Trophoblast cell (in vitro differentiated cells and primary cell): ENCODE data around the gene CILP2.

Experiments
- DNase-seq, 2 donors: peaks; one replicate each; pipeline ENCODE4 v3.0.0-alpha.2; 2016
- H2AFZ ChIP-seq: 2 replicates; pipeline ENCODE4 v1.6.1; 2013; ENCODE audit warnings: low read length, moderate library complexity, mild to moderate bottlenecking; ENCODE audit not compliant: insufficient read depth, poor library complexity
- H2AK5ac ChIP-seq: 2 replicates; pipeline ENCODE4 v1.6.1; 2013; ENCODE audit warnings: mild to moderate bottlenecking, low read length
- H2BK120ac ChIP-seq: 2 replicates; pipeline ENCODE4 v1.6.1; 2013; ENCODE audit warnings: low read length, mild to moderate bottlenecking, moderate library complexity; ENCODE audit not compliant: insufficient read depth, poor library complexity
- H2BK12ac ChIP-seq: 2 replicates; pipeline ENCODE4 v1.6.1; 2013; ENCODE audit warnings: mild to moderate bottlenecking, low read length, moderate library complexity
- H2BK5ac ChIP-seq: 2 replicates; pipeline ENCODE4 v1.6.1; 2013; ENCODE audit warnings: low read length, low read depth, moderate library complexity, mild to moderate bottlenecking; ENCODE audit not compliant: poor library complexity
- H3K14ac ChIP-seq: 2 replicates; pipeline ENCODE4 v1.6.1; 2013; ENCODE audit warnings: mild to moderate bottlenecking, low read length
- H3K18ac ChIP-seq: 2 replicates; pipeline ENCODE4 v1.6.1; 2013; ENCODE audit warnings: mild to moderate bottlenecking, low read length
- H3K23ac ChIP-seq: 2 replicates; pipeline ENCODE4 v1.6.1; 2013; ENCODE audit warnings: low read length
- H3K27ac ChIP-seq: 2 replicates; pipeline ENCODE4 v1.5.1; 2013; ENCODE audit warnings: low read depth, mild to moderate bottlenecking, inconsistent platforms, low read length, moderate library complexity
- H3K27me3 ChIP-seq: 2 replicates; pipeline ENCODE4 v1.6.1; 2013; ENCODE audit warnings: inconsistent platforms, mild to moderate bottlenecking, low read length, moderate library complexity; ENCODE audit not compliant: insufficient read depth
- H3K36me3 ChIP-seq, 2 experiments: 1 replicate in 1 of 2; 2 replicates in 1 of 2; pipeline ENCODE4 v1.6.1; 2013; ENCODE audit warnings: low read length in 2 of 2, mild to moderate bottlenecking in 2 of 2, moderate library complexity in 1 of 2; ENCODE audit not compliant: insufficient read depth in 2 of 2, control insufficient read depth in 1 of 2
- H3K4ac ChIP-seq: 2 replicates; pipeline ENCODE4 v1.6.1; 2013; ENCODE audit warnings: low read depth, mild to moderate bottlenecking, low read length, moderate library complexity
- H3K4me1 ChIP-seq, 2 experiments: 1 replicate in 1 of 2; 2 replicates in 1 of 2; pipeline ENCODE4 v1.6.1; 2013; ENCODE audit warnings: low read length in 2 of 2, mild to moderate bottlenecking in 2 of 2, moderate library complexity in 1 of 2; ENCODE audit not compliant: insufficient read depth in 2 of 2, control insufficient read depth in 1 of 2
- H3K4me2 ChIP-seq: 2 replicates; pipeline ENCODE4 v1.6.1; 2013; ENCODE audit warnings: inconsistent platforms, mild to moderate bottlenecking, low read length, moderate library complexity
- H3K4me3 ChIP-seq: 2 replicates; pipeline ENCODE4 v1.5.1; 2013; ENCODE audit warnings: mild to moderate bottlenecking, low read depth, low read length, inconsistent platforms
- H3K79me1 ChIP-seq: one replicate; pipeline ENCODE4 v1.6.1; 2013; ENCODE audit warnings: low read length
- H3K79me2 ChIP-seq: 2 replicates; pipeline ENCODE4 v1.6.1; 2013; ENCODE audit warnings: low read length, mild to moderate bottlenecking; ENCODE audit not compliant: control insufficient read depth, insufficient read depth, poor library complexity
- H3K9ac ChIP-seq: 2 replicates; pipeline ENCODE4 v1.6.1; 2013; ENCODE audit warnings: mild to moderate bottlenecking, low read length
- H3K9me3 ChIP-seq: 2 replicates; pipeline ENCODE4 v1.6.1; 2013; ENCODE audit warnings: low read depth, mild to moderate bottlenecking, control low read depth, inconsistent platforms, low read length; ENCODE audit not compliant: insufficient read depth
- H4K12ac ChIP-seq: 2 replicates; pipeline ENCODE4 v1.6.1; 2013; ENCODE audit warnings: low read depth, mild to moderate bottlenecking, low read length, moderate library complexity
- H4K8ac ChIP-seq: 2 replicates; pipeline ENCODE4 v1.6.1; 2013; ENCODE audit warnings: low read depth, mild to moderate bottlenecking, low read length, moderate library complexity
- H4K91ac ChIP-seq: one replicate; pipeline ENCODE4 v1.6.1; 2013; ENCODE audit warnings: low read depth, mild to moderate bottlenecking, low read length, moderate library complexity
- WGBS: extraction: QIAGEN DNeasy Blood & Tissue Kit; methylation state at CpG from one replicate; pipeline ENCODE4 v1.1.7; 2013; ENCODE audit warnings: missing lambda C conversion rate; ENCODE audit not compliant: insufficient read length, insufficient coverage; ENCODE audit errors: extremely low coverage; 5-methylcytosine and 5-hydroxymethylcytosine counted together

CILP2 gene

DNA sequence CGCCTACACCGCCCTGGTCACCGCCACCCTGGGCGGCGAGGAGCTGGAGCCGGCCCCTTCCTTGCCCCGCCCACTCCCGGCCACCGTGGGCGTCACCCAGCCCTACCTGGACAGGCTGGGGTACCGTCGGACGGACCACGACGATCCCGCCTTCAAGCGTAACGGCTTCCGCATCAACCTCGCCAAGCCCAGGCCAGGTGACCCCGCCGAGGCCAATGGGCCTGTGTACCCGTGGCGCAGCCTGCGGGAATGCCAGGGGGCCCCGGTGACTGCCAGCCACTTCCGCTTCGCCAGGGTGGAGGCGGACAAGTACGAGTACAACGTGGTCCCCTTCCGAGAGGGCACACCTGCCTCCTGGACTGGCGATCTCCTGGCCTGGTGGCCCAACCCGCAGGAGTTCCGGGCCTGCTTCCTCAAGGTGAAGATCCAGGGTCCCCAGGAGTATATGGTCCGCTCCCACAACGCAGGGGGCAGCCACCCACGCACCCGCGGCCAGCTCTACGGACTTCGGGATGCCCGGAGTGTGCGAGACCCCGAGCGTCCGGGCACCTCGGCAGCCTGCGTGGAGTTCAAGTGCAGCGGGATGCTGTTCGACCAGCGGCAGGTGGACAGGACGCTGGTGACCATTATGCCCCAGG lies 7.0 kb downstream of the CILP2 start:
- H2BK5ac ChIP-seq: no peak overlapping the region
- no peak overlapping the region for H3K4me3 ChIP-seq
- no peak overlapping the region for H3K18ac ChIP-seq
- H3K4me1 ChIP-seq: peaks cover 0 to 1% of the 10 kb centered on the region in 2 experiments
- no peak overlapping the region for H3K4ac ChIP-seq
- H2AFZ ChIP-seq: no peak overlapping the region
- H3K23ac ChIP-seq: no peak overlapping the region
- H3K9me3 ChIP-seq: peaks cover 15% of the 10 kb centered on the region
- no peak overlapping the region for H3K27ac ChIP-seq
- no peak overlapping the region for H4K8ac ChIP-seq
- H3K27me3 ChIP-seq: no peaks in the 10 kb centered on the region
- no peak overlapping the region for H2BK12ac ChIP-seq
- H4K12ac ChIP-seq: no peak overlapping the region
- H3K9ac ChIP-seq: no peak overlapping the region
- H4K91ac ChIP-seq: no peak overlapping the region
- no peak overlapping the region for H2BK120ac ChIP-seq
- no peaks in the 10 kb centered on the region for H3K79me1 ChIP-seq
- H3K36me3 ChIP-seq: peaks cover 3 to 6% of the 10 kb centered on the region in 2 experiments
- H3K79me2 ChIP-seq: no peaks in the 10 kb centered on the region
- H3K4me2 ChIP-seq: no peak overlapping the region
- DNase-seq: no peak
- no peak overlapping the region for H3K14ac ChIP-seq
- H2AK5ac ChIP-seq: no peak overlapping the region
- no CpG with 5 or more reads among the region's 53 CpGs for WGBS

GRCh38 chr19:19545707-19546106 lies 7.6 kb downstream of the CILP2 start:
- H3K9ac ChIP-seq: no peak overlapping the region
- WGBS: no CpG with 5 or more reads among the region's 23 CpGs

DNA sequence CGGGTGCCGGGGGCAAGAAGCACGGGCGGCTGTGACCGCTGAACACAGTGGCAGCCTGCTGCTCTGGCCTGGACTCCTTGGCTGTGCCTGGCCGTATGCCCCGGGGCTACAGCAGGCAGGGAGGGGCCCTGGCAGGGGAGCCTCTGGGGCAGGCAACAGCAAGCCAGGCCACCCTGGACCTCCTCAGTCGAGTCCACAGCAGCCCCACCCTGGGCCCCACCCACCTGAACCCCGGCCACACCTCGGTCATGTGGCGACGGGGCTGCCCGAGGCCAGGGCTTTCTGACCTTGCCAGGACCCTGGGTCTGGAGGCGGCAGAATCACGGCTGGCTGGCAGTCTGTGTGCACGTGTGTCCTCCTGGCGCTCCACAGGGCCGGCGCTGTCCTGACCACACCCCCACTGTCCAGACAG lies 8.7 kb downstream of the CILP2 start:
- WGBS: no CpG with 5 or more reads among the region's 19 CpGs
- Histone ChIP-seq H3K23ac (no peak overlapping the region), H4K91ac (no peak overlapping the region), H3K27ac (no peak overlapping the region), H3K4ac (no peak overlapping the region), H2BK12ac (no peak overlapping the region), H2AFZ (no peak overlapping the region), H3K14ac (no peak overlapping the region), H3K79me1 (no peaks in the 10 kb centered on the region), H4K12ac (no peak overlapping the region), H2BK120ac (no peak overlapping the region), H3K9me3 (peaks cover 5% of the 10 kb centered on the region), H2BK5ac (no peak overlapping the region), H3K27me3 (no peaks in the 10 kb centered on the region), H3K4me3 (no peak overlapping the region), H3K9ac (no peak overlapping the region), H4K8ac (no peak overlapping the region), H3K4me2 (no peak overlapping the region), H2AK5ac (no peak overlapping the region), H3K79me2 (no peaks in the 10 kb centered on the region), H3K18ac (no peak overlapping the region), H3K4me1 (peaks cover 6 to 10% of the 10 kb centered on the region in 2 experiments), H3K36me3 (peaks cover 3 to 6% of the 10 kb centered on the region in 2 experiments)
- peak in 1 of 2 donors; percentile 55 for DNase-seq

More at GRCh38 chr19:19545707-19546106, 7.6 kb downstream of the CILP2 start:
- no peaks in the 10 kb centered on the region for H3K79me2 ChIP-seq
- no peaks in the 10 kb centered on the region for H3K79me1 ChIP-seq
- peaks cover 5 to 8% of the 10 kb centered on the region in 2 experiments for H3K4me1 ChIP-seq
- H2BK120ac ChIP-seq: no peak overlapping the region
- H3K36me3 ChIP-seq: peaks cover 3 to 6% of the 10 kb centered on the region in 2 experiments
- H4K91ac ChIP-seq: no peak overlapping the region
- H2BK5ac ChIP-seq: no peak overlapping the region
- DNase-seq: no peak
- H2BK12ac ChIP-seq: no peak overlapping the region
- no peak overlapping the region for H3K18ac ChIP-seq
- no peak overlapping the region for H3K23ac ChIP-seq
- H3K4me3 ChIP-seq: no peak overlapping the region
- H3K4me2 ChIP-seq: no peak overlapping the region
- no peak overlapping the region for H4K12ac ChIP-seq
- no peak overlapping the region for H2AFZ ChIP-seq
- H3K27ac ChIP-seq: no peak overlapping the region
- H3K27me3 ChIP-seq: no peaks in the 10 kb centered on the region
- peaks cover 9% of the 10 kb centered on the region for H3K9me3 ChIP-seq
- H2AK5ac ChIP-seq: no peak overlapping the region
- no peak overlapping the region for H3K4ac ChIP-seq
- H4K8ac ChIP-seq: no peak overlapping the region
- no peak overlapping the region for H3K14ac ChIP-seq

GRCh38 chr19:19547674-19548336 lies 9.7 kb downstream of the CILP2 start:
- Histone ChIP-seq H3K27me3 (no peaks in the 10 kb centered on the region), H3K4me1 (peaks cover 6 to 10% of the 10 kb centered on the region in 2 experiments), H3K23ac (no peak overlapping the region), H3K9ac (no peak overlapping the region), H3K27ac (no peak overlapping the region), H4K12ac (no peak overlapping the region), H3K4me2 (no peak overlapping the region), H2AFZ (no peak overlapping the region), H3K4ac (no peak overlapping the region), H3K79me2 (no peaks in the 10 kb centered on the region), H3K14ac (no peak overlapping the region), H3K9me3 (peaks cover 5% of the 10 kb centered on the region), H4K91ac (no peak overlapping the region), H3K79me1 (no peaks in the 10 kb centered on the region), H2AK5ac (no peak overlapping the region), H3K18ac (no peak overlapping the region), H2BK120ac (no peak overlapping the region), H3K36me3 (peaks cover 3 to 6% of the 10 kb centered on the region in 2 experiments), H2BK12ac (no peak overlapping the region), H3K4me3 (no peak overlapping the region), H4K8ac (no peak overlapping the region), H2BK5ac (no peak overlapping the region)
- no peak for DNase-seq
- no CpG with 5 or more reads among the region's 15 CpGs for whole genome bisulfite sequencing
